SK-N-MC (cell line): ENCODE results near the gene CXCL14.

ENCODE experiments used
- DNase-seq: peaks from one replicate; pipeline ENCODE4 v3.0.0-alpha.2; 2011; ENCODE audit warnings: low read depth, low spot score
- H3K27ac ChIP-seq: fragments of 200-600 bp; sonication (generic); 2 replicates; pipeline ENCODE4 v1.5.1; 2016; ENCODE audit warnings: mixed run types
- H3K36me3 ChIP-seq: fragments of 200-600 bp; sonication (generic); 2 replicates; pipeline ENCODE4 v1.6.1; 2017; ENCODE audit warnings: antibody characterized with exemption, low read length, mixed read lengths; ENCODE audit not compliant: insufficient read depth
- H3K4me3 ChIP-seq: fragments of 200-600 bp; sonication (generic); 2 replicates; pipeline ENCODE4 v1.5.1; 2016
- H3K9ac ChIP-seq: fragments of 200-600 bp; sonication (generic); 2 replicates; pipeline ENCODE4 v1.8.0; 2017; ENCODE audit warnings: mixed run types, mixed read lengths; ENCODE audit not compliant: insufficient read length
- H3K9me3 ChIP-seq: fragments of 200-600 bp; sonication (generic); 2 replicates; pipeline ENCODE4 v1.6.1; 2017; ENCODE audit warnings: low read depth, mild to moderate bottlenecking, antibody characterized with exemption, low read length, moderate library complexity, mixed read lengths
- EZH2 ChIP-seq: fragments of 200-600 bp; sonication (generic); IDR thresholded peaks from one replicate; pipeline ENCODE4 v1.6.1; 2017; ENCODE audit warnings: antibody characterized with exemption
- FOXP2 ChIP-seq: optimal IDR thresholded peaks from 2 replicates; pipeline ENCODE3; 2011; ENCODE audit warnings: mild to moderate bottlenecking, moderate library complexity; ENCODE audit not compliant: insufficient read depth; ENCODE audit errors: extremely low read length, control extremely low read depth
- POLR2AphosphoS5 ChIP-seq: IDR thresholded peaks from 2 replicates; pipeline ENCODE4 v1.6.1; 2012; ENCODE audit warnings: mild to moderate bottlenecking, low read depth, low read length, borderline replicate concordance

Gene CXCL14

DNA sequence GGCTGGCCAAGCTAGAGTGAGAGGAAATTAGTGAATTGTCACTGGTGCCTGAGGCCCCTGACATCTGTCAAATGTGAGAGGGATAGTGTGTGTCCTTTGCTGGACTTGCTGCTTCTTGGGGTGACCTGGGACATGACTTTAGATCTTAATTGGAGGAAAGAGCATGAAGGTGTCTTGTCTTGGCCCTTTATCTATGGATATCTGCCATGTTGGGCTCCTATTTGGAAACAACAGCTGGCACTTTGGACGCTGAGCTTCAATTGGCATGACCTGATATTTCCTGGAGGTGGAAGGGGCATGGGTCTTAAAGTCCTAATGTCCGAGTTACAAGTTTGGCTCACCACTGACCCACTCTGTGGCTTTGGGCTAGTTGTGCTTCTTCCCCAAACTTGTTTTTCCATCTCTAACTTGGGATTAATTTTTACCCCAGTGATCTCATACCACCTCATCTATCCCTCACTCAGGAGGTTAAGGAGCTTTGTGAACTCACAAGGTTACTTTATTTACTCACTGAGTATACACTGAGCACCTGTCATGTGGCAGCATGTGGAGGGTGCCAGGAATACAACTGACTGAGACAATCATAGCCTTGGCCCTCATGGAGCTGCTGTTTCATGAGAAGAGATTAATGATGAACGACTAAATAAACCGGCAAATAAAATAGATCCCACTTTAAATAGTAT is 30.1 kb upstream of the CXCL14 start:
- no peak overlapping the region for H3K9ac ChIP-seq
- TF ChIP-seq FOXP2 = no peak
- no peak overlapping the region for H3K27ac ChIP-seq
- no peak overlapping the region for H3K4me3 ChIP-seq
- no peaks in the 10 kb centered on the region for H3K9me3 ChIP-seq
- no peaks in the 10 kb centered on the region for H3K36me3 ChIP-seq
- no peak for DNase-seq

GRCh38 chr5:135608361-135608760 is 29.6 kb upstream of the CXCL14 start:
- no peak overlapping the region for H3K4me3 ChIP-seq
- no peak overlapping the region for H3K27ac ChIP-seq
- H3K9me3 ChIP-seq = no peaks in the 10 kb centered on the region
- no peaks in the 10 kb centered on the region for H3K36me3 ChIP-seq
- TF ChIP-seq EZH2 (no peak), FOXP2 (no peak), POLR2AphosphoS5 (no peak)
- DNase-seq = no peak
- H3K9ac ChIP-seq = no peak overlapping the region

- Histone ChIP-seq H3K9ac (no peak overlapping the region), H3K36me3 (no peaks in the 10 kb centered on the region), H3K9me3 (no peaks in the 10 kb centered on the region), H3K27ac (no peak overlapping the region), H3K4me3 (no peak overlapping the region)
- no peak for DNase-seq
- TF ChIP-seq FOXP2 (no peak), EZH2 (no peak), POLR2AphosphoS5 (no peak)
These were observed 27.6 kb upstream of the CXCL14 start for GRCh38 chr5:135606431-135606830.

DNA sequence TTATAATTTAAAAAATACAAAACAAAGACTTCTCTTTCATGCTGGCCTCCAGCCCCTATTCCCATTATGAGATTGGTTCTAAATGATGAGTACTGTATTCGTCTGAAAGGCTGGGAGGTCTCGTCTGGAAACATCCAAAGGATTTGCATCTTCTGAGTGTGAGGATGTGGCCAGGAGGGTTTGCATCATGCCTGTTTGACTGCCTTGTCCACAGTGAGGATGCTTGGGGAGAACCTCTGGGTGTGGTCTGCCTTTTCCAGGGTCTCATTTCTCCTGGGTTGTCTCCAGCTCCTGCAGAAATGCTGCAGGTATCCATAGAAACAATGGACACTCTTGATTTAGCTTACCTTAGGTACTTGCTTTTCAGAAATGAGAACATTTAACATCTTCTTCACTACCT is 26.4 kb upstream of the CXCL14 start:
- Histone ChIP-seq H3K27ac (no peak overlapping the region), H3K36me3 (no peaks in the 10 kb centered on the region), H3K9me3 (no peaks in the 10 kb centered on the region), H3K4me3 (no peak overlapping the region), H3K9ac (no peak overlapping the region)
- TF ChIP-seq FOXP2 (no peak), EZH2 (no peak), POLR2AphosphoS5 (no peak)
- DNase-seq = no peak

DNA sequence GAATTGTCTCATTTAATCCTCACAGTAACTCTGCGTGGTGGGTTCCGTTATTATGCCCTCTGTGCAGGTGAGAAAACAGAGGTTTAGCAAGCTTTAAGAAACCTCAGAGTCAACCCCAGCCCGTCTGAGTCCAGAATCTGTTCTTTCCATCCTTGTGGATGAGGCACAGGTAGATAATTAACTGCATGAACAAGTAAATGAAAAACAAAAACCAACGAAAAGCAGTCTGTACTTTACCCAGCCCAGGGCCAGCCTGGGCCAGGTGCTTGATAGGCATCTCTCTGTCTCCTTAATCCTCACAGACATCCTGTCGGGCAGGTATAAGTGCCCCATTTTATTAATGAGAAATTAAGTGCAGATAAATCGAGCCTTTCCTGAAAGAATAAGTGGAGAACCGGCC is 25.3 kb upstream of the CXCL14 start:
- H3K27ac ChIP-seq = no peak overlapping the region
- TF ChIP-seq FOXP2 (no peak), POLR2AphosphoS5 (no peak), EZH2 (no peak)
- no peaks in the 10 kb centered on the region for H3K9me3 ChIP-seq
- no peak for DNase-seq
- no peaks in the 10 kb centered on the region for H3K36me3 ChIP-seq
- no peak overlapping the region for H3K9ac ChIP-seq
- H3K4me3 ChIP-seq = no peak overlapping the region

DNA sequence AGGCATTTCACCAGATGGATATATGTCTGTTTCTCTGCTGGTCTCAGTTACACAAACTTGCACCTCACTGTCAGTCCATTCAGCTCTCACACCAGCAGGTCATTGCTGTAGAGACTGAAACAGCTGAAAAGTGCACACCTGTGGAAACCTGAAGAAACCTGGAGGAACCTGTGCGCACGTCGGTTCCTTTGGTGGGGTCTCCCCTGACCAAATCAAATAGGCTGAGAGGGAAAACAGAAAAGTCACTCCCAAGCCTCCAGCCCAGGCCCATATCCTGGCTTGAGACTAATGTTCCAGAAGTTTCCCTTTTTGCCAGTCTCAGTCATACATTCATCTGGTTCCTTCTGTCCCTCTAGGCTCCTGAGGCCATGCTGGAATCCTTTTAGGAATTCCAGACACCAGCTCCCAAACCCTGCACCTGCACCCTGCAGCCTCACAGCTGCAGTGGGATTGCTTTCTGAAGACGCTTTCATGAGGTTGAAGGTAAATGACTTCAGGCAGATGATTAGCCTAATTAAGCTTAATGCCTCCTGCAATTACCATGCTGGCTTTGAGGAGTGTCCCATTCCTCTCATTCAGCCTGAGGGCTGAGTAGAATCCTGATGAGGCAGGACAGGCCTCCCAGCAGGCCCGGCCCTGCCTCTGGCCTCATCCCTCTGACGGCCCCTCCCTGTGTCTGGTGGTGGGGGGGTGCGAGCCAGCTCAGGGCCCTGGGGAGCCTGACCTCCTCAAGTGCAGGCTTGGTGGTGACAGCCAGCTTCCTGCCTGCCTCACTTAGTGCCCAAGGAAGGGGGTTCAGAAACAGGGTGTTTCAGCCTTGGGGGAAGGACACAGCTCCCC is 24.3 kb upstream of the CXCL14 start:
- no peak for DNase-seq
- no peak overlapping the region for H3K27ac ChIP-seq
- no peaks in the 10 kb centered on the region for H3K9me3 ChIP-seq
- H3K9ac ChIP-seq = no peak overlapping the region
- TF ChIP-seq FOXP2 = no peak
- TF ChIP-seq EZH2 = no peak
- TF ChIP-seq POLR2AphosphoS5 = no peak
- H3K36me3 ChIP-seq = no peaks in the 10 kb centered on the region
- H3K4me3 ChIP-seq = no peak overlapping the region

DNA sequence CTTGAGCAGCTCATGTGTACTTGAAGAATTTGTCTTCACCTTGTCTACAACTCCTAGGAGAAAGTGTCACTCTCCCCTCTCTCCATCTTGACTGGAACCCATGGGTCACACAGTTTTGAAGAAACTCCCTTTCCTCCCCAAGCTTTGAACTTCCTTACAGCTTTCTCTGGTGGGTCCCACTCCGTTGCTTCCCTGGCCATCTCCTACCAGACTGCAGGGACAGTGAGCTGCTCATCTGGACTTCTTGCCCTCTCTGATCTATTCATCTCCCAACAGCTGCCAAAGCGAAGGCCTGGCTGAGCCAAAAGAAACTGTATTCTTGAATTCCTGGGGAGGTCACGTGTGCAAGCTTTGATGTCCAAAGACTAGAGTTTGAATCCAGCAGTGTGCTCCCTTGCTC is 22.7 kb upstream of the CXCL14 start:
- TF ChIP-seq POLR2AphosphoS5 (no peak), FOXP2 (no peak), EZH2 (no peak)
- no peak overlapping the region for H3K9ac ChIP-seq

GRCh38 chr5:135600971-135601381 is 22.2 kb upstream of the CXCL14 start:
- no peak overlapping the region for H3K9ac ChIP-seq
- H3K36me3 ChIP-seq = no peaks in the 10 kb centered on the region
- H3K27ac ChIP-seq = no peak overlapping the region
- no peak for DNase-seq
- H3K4me3 ChIP-seq = no peak overlapping the region
- H3K9me3 ChIP-seq = no peaks in the 10 kb centered on the region
- TF ChIP-seq EZH2 = no peak
- no peak for TF ChIP-seq POLR2AphosphoS5
- TF ChIP-seq FOXP2 = no peak

More for the DNA sequence above, 22.7 kb upstream of the CXCL14 start:
- Histone ChIP-seq H3K9me3 (no peaks in the 10 kb centered on the region), H3K4me3 (no peak overlapping the region), H3K36me3 (no peaks in the 10 kb centered on the region), H3K27ac (no peak overlapping the region)
- no peak for DNase-seq

GRCh38 chr5:135600152-135600570 is 21.4 kb upstream of the CXCL14 start:
- TF ChIP-seq EZH2 (no peak), FOXP2 (no peak), POLR2AphosphoS5 (no peak)
- Histone ChIP-seq H3K4me3 (no peak overlapping the region), H3K9ac (no peak overlapping the region), H3K36me3 (no peaks in the 10 kb centered on the region), H3K9me3 (no peaks in the 10 kb centered on the region), H3K27ac (no peak overlapping the region)
- no peak for DNase-seq
